ENCODE results near the gene AMIGO1.

The AMIGO1 gene, protein sequence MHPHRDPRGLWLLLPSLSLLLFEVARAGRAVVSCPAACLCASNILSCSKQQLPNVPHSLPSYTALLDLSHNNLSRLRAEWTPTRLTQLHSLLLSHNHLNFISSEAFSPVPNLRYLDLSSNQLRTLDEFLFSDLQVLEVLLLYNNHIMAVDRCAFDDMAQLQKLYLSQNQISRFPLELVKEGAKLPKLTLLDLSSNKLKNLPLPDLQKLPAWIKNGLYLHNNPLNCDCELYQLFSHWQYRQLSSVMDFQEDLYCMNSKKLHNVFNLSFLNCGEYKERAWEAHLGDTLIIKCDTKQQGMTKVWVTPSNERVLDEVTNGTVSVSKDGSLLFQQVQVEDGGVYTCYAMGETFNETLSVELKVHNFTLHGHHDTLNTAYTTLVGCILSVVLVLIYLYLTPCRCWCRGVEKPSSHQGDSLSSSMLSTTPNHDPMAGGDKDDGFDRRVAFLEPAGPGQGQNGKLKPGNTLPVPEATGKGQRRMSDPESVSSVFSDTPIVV

DNA sequence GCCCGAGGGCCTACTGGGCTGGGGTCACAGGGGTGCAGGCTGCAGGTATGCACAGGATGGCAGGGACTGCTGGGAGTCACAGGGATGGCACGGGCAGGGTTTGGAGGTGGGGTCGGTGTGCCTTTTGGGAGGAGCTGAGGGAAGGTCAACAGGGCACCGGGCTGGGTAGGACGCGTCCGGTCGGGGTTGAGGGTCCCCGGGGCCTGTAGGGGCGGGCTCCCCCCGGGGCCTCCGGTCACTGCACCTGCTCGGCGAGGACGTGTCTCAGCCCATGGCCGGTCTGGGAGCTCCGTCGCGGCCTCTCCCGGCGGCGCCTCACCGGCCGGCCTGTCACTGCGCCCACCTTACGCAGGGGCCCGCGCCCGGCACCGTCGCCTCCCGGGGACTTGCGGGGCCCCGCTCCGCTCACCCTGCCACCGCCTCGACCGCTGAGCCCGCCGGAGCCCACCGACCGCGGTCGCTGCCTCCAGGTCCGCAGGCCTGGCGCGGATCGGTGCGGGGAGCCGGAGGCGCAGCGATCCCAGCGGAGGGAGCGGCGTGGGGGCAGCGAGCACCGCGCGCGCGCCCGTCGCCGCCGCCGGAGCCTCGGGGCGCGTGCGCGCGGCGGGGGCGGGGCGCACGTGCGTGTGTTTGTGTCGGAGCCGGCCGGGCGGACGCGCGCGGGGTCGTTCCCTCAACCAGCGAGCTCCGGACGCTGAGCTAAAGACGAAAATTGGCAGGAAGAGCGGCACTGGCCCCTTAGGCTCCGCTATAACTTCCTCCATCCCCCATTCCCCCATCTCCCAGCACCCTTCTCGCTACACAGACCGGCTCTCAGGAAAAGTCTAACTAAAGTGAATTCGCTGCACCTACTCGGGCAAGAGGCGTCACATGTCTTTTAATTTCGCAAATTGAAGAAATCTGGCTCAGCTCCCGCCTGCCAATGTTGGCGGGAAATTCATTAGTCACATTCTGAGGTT, at the start of gene AMIGO1:
AMIGO1 (minus strand) TSS at position 552 of the 959 bp plus-strand sequence. CDS start 815 bp downstream, outside the sequence.
- DNase-seq (ENCODE audit: insufficient read length, low spot score) (peak; percentile 78), FAIRE-seq (no peak)

DNA sequence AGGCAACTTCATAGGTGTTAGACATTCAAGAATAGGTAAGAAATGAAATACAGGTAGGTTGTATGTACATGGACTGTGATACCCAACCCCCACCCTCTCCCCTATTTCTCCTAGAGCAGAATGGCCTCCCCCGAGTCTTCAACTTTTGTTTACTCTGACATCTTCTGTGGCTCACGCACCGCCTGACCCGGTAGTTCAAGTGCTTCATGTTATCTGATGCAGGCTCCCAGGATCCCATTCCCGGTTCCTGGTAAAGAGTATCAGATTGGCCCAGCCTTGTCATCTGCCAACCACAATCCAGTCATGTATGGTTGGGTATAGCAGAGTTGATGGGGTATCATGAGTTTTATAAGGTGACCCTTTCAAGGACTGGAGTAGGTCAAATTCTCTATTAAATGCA, 48.0 kb upstream of the AMIGO1 start:
- FAIRE-seq = no peak
- no peak for DNase-seq (ENCODE audit: insufficient read length, low spot score)

- FAIRE-seq (no peak), DNase-seq (ENCODE audit: insufficient read length, low spot score) (no peak)
Measured at GRCh38 chr1:109556563-109556962, 47.0 kb upstream of the AMIGO1 start.

DNA sequence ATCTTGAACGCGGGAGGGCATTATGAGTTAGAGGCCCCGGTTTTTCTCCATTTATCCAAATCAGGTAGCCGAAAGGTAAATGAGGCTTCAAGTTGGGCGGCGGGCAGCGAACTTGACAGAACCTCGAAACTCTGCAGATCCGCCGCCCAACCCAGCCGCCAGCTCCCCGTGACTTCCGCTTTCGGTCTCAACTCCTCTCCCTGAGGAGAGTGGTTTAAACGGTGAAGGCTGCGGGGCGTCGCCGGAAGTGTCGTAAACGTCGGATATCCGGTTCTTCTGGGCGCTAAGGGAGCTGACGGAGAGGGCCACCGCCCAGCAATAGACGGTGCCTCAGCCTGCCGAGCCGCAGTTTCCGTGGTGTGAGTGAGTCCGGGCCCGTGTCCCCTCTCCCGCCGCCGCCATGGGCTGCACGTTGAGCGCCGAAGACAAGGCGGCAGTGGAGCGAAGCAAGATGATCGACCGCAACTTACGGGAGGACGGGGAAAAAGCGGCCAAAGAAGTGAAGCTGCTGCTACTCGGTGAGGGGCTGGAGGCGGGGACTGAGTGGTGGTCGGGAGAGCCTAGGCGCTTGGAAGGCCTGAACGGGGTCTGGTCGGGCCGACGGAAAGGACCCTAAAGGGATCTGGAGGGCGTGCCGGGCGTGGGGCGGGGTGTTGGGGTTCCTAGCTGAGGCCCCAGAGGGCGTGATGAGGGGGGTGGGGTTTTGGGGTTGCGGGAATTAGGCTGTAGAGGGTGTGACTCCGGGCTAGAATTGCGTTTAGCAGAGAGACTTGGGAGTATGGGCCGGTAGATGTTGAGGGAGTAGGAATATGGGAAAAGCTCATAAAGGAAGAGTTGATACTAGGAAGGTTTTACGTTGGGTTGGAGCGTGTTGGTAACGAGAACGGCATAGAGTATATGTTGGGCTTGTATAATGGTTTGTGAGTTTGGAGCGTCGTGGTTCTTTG, 39.1 kb upstream of the AMIGO1 start, which contains the start of gene GNAI3:
GNAI3 (plus strand) TSS at position 295 of the 947 bp plus-strand sequence; CDS start at position 401, 106 bp downstream.
- DNase-seq (ENCODE audit: insufficient read length, low spot score) (peak; percentile 90), FAIRE-seq (peak; percentile 94)

- no peak for DNase-seq (ENCODE audit: insufficient read length, low spot score)
- FAIRE-seq = peak; percentile 64
Measured at GRCh38 chr1:109547463-109548320, 38.2 kb upstream of the AMIGO1 start.

DNA sequence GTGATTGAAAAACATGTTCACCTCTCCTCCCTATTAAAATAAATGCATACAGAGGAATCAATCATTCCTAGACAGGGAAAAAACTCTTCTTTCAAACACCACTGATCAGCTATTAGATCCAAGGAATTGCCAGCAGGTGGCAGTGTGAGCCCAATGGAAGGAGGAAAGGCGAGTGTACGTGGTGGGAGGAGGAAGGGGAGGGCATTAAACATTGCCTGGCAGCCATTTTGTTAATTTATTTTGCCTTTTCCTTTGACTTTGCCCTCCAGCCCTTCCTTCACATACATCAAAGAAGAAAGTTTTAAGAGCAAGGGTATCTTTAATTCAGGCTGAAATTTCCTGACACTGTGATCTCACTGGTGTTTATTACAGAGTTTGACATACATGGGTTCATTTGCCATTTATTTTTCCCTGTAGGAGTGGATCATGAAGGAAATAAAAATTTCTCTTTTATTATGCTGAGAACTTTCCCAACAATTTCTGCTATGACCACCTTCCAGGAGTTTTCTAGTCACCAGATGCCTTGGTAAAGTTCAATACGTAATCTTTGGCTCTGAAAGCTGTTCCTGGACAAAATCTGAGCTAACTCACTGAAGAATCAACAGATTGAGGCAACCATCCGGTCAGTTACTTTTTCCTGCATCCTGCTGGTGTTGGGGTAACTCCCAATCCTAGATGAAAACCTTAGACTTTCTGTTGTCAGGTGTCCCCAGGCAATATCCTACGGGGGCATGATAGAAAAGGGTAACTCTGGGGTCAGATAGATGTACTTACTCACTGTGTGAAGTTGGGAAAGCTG, 37.0 kb upstream of the AMIGO1 start:
- FAIRE-seq = peak; percentile 95

DNA sequence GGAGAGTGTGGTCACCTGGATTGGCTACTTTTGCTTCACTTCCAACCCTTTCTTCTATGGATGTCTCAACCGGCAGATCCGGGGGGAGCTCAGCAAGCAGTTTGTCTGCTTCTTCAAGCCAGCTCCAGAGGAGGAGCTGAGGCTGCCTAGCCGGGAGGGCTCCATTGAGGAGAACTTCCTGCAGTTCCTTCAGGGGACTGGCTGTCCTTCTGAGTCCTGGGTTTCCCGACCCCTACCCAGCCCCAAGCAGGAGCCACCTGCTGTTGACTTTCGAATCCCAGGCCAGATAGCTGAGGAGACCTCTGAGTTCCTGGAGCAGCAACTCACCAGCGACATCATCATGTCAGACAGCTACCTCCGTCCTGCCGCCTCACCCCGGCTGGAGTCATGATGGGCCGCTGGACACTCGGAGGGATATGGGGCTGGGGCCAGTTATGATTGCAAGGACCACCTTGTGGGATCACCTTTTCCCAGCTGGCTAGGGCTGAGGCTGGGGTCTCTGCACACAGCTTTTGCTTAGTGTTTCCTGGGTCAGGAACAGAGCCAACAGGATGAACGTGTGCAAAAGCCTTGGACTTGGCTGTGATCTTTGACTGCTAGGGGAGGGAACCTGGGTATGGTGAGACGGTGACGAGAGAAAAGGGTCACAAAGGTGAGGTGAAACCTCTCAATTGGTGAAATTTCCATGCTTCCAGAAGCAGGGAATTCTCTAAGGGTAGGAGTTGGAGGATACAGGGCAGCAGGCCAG, 34.6 kb upstream of the AMIGO1 start:
- DNase-seq (ENCODE audit: insufficient read length, low spot score) (no peak), FAIRE-seq (no peak)

More for the DNA sequence above, 37.0 kb upstream of the AMIGO1 start:
- peak; percentile 92 for DNase-seq (ENCODE audit: insufficient read length, low spot score)

DNA sequence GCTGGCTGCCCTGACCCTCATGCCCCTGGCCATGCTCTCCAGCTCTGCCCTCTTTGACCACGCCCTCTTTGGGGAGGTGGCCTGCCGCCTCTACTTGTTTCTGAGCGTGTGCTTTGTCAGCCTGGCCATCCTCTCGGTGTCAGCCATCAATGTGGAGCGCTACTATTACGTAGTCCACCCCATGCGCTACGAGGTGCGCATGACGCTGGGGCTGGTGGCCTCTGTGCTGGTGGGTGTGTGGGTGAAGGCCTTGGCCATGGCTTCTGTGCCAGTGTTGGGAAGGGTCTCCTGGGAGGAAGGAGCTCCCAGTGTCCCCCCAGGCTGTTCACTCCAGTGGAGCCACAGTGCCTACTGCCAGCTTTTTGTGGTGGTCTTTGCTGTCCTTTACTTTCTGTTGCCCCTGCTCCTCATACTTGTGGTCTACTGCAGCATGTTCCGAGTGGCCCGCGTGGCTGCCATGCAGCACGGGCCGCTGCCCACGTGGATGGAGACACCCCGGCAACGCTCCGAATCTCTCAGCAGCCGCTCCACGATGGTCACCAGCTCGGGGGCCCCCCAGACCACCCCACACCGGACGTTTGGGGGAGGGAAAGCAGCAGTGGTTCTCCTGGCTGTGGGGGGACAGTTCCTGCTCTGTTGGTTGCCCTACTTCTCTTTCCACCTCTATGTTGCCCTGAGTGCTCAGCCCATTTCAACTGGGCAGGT, 33.9 kb upstream of the AMIGO1 start:
- FAIRE-seq = no peak
- no peak for DNase-seq (ENCODE audit: insufficient read length, low spot score)

DNA sequence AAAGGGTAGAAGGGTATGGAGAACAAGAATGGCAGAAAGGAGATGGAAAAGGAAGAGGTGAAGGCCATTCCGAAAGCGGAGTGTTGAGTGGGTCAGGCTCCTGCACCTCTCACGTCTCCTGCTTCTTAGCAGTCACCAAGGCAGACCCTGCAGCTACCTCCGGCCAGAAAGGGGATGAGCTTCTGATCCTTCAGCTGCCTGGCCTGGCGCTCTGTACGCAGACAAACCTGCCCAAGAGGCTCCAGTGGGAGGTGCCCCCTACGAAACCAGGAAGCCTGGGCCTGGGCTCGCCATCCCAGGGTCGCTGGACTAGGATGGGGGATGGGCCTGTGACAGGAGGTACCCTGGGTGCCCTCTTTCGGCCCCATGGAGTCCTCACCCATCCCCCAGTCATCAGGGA, 33.1 kb upstream of the AMIGO1 start:
- no peak for FAIRE-seq
- DNase-seq (ENCODE audit: insufficient read length, low spot score) = no peak

GRCh38 chr1:109541102-109541501, 31.6 kb upstream of the AMIGO1 start:
- no peak for FAIRE-seq
- no peak for DNase-seq (ENCODE audit: insufficient read length, low spot score)

DNA sequence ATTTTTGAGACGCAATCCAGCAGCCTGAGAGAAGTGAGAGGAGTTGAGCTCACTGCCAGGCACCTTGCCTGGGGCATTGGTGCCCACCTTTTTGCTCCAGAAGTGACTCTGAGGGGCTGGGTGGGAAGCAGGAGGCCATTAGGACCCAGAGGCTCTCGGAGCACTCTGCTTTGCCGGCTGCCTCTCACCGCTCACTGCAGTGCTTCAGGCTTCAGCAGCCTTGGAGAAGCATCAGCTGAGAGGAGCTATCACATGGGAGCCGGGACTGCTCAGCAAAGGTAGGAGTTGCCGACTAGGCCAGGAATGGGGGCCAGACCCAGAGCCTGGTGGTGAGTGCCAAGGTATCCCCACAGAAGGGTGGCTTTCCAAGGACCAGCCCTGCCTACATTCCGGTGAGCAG, 30.1 kb upstream of the AMIGO1 start, which contains the start of gene GPR61:
GPR61 (plus strand) TSS at position 197 of the 400 bp plus-strand sequence. CDS start 3,151 bp downstream, outside the sequence.
- DNase-seq (ENCODE audit: insufficient read length, low spot score) (no peak), FAIRE-seq (no peak)

DNA sequence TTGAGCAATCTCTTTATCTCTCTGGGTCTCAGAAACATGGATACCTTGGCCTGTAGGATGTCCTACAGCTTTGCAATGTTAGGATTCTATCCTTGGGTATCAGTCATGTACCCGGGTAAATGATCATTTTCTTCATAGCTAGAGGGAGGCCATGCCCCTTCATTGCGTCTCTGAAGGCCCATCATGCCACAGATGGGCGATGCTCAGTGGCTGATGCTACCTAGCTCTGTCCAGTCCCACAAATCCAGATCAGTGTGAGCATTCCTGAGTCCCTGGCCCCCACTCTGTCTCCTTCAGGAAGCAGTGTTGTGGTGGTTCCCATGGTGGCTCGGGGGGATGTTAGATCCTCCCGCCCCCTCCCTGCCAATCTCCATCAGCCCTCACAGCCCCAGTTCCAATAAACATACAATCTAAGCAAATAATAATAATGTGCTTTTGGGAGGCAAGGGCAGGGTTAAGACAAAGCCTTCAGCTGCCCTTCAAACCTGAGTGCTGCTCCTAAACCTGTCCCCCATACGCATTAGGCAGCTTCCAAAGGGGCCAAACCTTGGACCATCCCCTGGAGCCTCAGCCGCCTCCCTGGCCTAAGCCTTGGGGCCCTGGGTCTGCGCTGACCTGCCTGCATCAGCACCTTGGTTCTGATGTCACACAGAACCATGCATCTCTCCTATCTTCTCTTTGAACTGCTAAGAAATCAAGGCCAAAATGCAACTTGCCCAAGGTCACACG, 29.5 kb upstream of the AMIGO1 start:
- DNase-seq (ENCODE audit: insufficient read length, low spot score) = no peak
- no peak for FAIRE-seq

DNA sequence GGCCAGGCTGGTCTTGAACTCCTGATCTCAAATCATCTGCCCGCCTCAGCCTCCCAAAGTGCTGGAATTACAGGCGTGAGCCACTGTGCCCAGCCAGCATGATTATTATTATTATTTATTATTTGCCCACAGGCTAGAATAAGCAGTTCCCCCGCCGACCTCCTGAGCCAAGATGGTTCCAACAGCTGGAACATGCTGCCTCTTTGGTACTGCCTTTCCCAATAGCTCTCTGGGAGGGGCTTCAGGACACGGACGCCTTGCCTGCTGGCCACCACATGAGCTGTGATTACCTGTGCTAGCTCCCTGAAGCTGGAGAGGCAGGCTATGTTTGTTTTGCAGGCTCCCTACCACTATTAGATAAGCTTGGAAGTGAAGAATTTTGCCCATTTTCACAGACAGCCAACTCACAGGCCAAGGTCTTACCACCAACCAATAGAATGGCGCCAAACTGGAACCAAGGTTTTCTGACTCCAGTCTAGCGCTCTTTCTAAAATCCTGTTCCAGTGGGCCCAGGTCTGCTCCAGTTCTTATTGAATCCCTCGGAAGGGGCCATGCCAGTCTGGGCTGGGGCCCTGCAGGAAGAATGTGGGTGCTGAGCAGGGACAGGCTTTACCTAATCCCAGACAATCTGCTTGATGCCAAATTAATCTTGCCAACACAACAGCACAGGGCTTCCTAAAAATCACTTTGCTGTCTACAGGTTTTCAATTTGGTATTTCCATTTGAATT, 28.1 kb upstream of the AMIGO1 start:
- no peak for FAIRE-seq
- DNase-seq (ENCODE audit: insufficient read length, low spot score) = no peak

GRCh38 chr1:109535971-109536491, 26.5 kb upstream of the AMIGO1 start:
- no peak for DNase-seq (ENCODE audit: insufficient read length, low spot score)
- FAIRE-seq = no peak

DNA sequence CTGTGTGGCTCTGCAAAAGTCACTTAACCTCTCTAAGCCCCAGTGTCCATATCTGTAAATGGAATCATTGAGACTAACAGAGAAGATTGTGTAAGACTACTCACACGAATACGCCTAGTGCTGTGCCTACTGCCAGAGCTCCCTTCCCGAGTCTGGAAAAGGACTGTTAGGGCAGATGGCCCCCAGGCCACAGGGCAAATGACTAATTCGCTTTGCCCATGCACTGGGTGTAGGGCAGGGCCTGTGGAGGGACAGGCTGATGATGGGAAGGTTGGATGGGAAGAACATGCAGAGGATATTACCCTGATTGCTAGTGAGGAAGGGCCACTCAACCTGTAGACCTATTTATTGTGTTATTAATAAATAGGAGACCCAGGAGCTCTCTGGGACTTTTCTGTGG, 26.0 kb upstream of the AMIGO1 start:
- no peak for FAIRE-seq
- no peak for DNase-seq (ENCODE audit: insufficient read length, low spot score)
